Muscle layer of duodenum (tissue), 2 donors: ENCODE data around the gene KMT2B.
"Not testable (repeated sequence)": the region's sequence is repeated elsewhere in the genome, so short reads cannot be mapped to it uniquely, and the experiment has no call there.

Source experiments
- H3K27ac ChIP-seq: one replicate; pipeline ENCODE4 v1.7.0; 2013; ENCODE audit warnings: mild to moderate bottlenecking, low read length
- H3K27me3 ChIP-seq: one replicate; pipeline ENCODE4 v1.7.0; 2013; ENCODE audit warnings: low read depth, mild to moderate bottlenecking, control low read depth, low read length
- H3K36me3 ChIP-seq, 2 donors: one replicate each; pipeline ENCODE4 v1.7.0; 2013; ENCODE audit warnings: low read length in 2 of 2, control low read depth in 1 of 2, mild to moderate bottlenecking in 1 of 2; ENCODE audit not compliant: insufficient read depth in 2 of 2, control insufficient read depth in 1 of 2
- H3K4me1 ChIP-seq, 2 donors: one replicate each; pipeline ENCODE4 v1.7.0; 2013; ENCODE audit warnings: low read length in 2 of 2, mild to moderate bottlenecking in 2 of 2, control low read depth in 1 of 2, moderate library complexity in 1 of 2; ENCODE audit not compliant: insufficient read depth in 2 of 2, control insufficient read depth in 1 of 2
- H3K4me3 ChIP-seq, 2 donors: one replicate each; pipeline ENCODE4 v1.7.0; 2013; ENCODE audit warnings: low read length in 2 of 2, low read depth in 1 of 2, mild to moderate bottlenecking in 1 of 2
- H3K9me3 ChIP-seq, 2 donors: one replicate each; pipeline ENCODE4 v1.7.0; 2013; ENCODE audit warnings: low read length in 2 of 2, control low read depth in 1 of 2, mild to moderate bottlenecking in 1 of 2; ENCODE audit not compliant: control insufficient read depth in 1 of 2
- donor health status: healthy.

KMT2B gene

GRCh38 chr19:35772362-35772761 is 54.6 kb downstream of the KMT2B start:
- not testable (repeated sequence) for H3K27ac ChIP-seq, H3K27me3 ChIP-seq, H3K9me3 ChIP-seq, H3K4me3 ChIP-seq, H3K36me3 ChIP-seq
- peaks cover 4 to 20% of the 10 kb centered on the region in 2 donors for H3K4me1 ChIP-seq

- Histone ChIP-seq H3K36me3 (no peaks in the 10 kb centered on the region), H3K9me3 (no peaks in the 10 kb centered on the region), H3K27ac (no peak overlapping the region), H3K4me1 (peaks cover 4 to 14% of the 10 kb centered on the region in 2 donors), H3K27me3 (no peaks in the 10 kb centered on the region), H3K4me3 (no peak overlapping the region)
These were observed 55.4 kb downstream of the KMT2B start for GRCh38 chr19:35773020-35773806.

- Histone ChIP-seq H3K36me3 (no peaks in the 10 kb centered on the region), H3K4me3 (peak overlapping the region; percentile 66)
These were observed 56.7 kb downstream of the KMT2B start for GRCh38 chr19:35774274-35775045.

GRCh38 chr19:35775046-35775297 is 57.2 kb downstream of the KMT2B start:
- no peaks in the 10 kb centered on the region for H3K36me3 ChIP-seq
- H3K9me3 ChIP-seq = no peaks in the 10 kb centered on the region
- H3K27me3 ChIP-seq = no peaks in the 10 kb centered on the region
- peak overlapping the region; percentile 66 for H3K4me3 ChIP-seq
- no peak overlapping the region for H3K27ac ChIP-seq
- peaks cover 4 to 13% of the 10 kb centered on the region in 2 donors for H3K4me1 ChIP-seq

More at GRCh38 chr19:35774274-35775045, 56.7 kb downstream of the KMT2B start:
- Histone ChIP-seq H3K4me1 (peaks cover 4 to 13% of the 10 kb centered on the region in 2 donors), H3K27ac (no peak overlapping the region), H3K27me3 (no peaks in the 10 kb centered on the region), H3K9me3 (no peaks in the 10 kb centered on the region)

GRCh38 chr19:35775298-35776101 is 57.7 kb downstream of the KMT2B start, which contains the start of gene ARHGAP33:
Gene ARHGAP33 (plus strand): TSS chr19:35775564. CDS start chr19:35775659, 95 bp downstream.
- H3K36me3 ChIP-seq = no peaks in the 10 kb centered on the region
- H3K27me3 ChIP-seq = no peaks in the 10 kb centered on the region
- H3K9me3 ChIP-seq = no peaks in the 10 kb centered on the region
- no peak within 1 kb of the TSS for H3K27ac ChIP-seq
- peaks cover 4 to 13% of the 10 kb centered on the region in 2 donors for H3K4me1 ChIP-seq
- peak within 1 kb of the TSS; percentile 66 for H3K4me3 ChIP-seq

GRCh38 chr19:35776102-35776788 is 58.4 kb downstream of the KMT2B start:
- H3K27me3 ChIP-seq = no peaks in the 10 kb centered on the region
- peaks cover 4 to 13% of the 10 kb centered on the region in 2 donors for H3K4me1 ChIP-seq
- H3K36me3 ChIP-seq = no peaks in the 10 kb centered on the region
- H3K9me3 ChIP-seq = no peaks in the 10 kb centered on the region
- H3K4me3 ChIP-seq = peak overlapping the region; percentile 39 to 66
- no peak overlapping the region for H3K27ac ChIP-seq

- Histone ChIP-seq H3K9me3 (no peaks in the 10 kb centered on the region), H3K36me3 (peaks cover 0 to 10% of the 10 kb centered on the region in 2 donors), H3K4me3 (no peak overlapping the region), H3K27ac (no peak overlapping the region), H3K4me1 (peaks cover 4 to 13% of the 10 kb centered on the region in 2 donors), H3K27me3 (no peaks in the 10 kb centered on the region)
These were observed 59.5 kb downstream of the KMT2B start for GRCh38 chr19:35777086-35777841.

- no peaks in the 10 kb centered on the region for H3K27me3 ChIP-seq
- no peak overlapping the region for H3K27ac ChIP-seq
- no peaks in the 10 kb centered on the region for H3K9me3 ChIP-seq
- H3K4me3 ChIP-seq = no peak overlapping the region
- H3K36me3 ChIP-seq = peaks cover 6 to 17% of the 10 kb centered on the region in 2 donors
- peaks cover 4 to 13% of the 10 kb centered on the region in 2 donors for H3K4me1 ChIP-seq
These were observed 60.2 kb downstream of the KMT2B start for GRCh38 chr19:35777961-35778360.

GRCh38 chr19:35779033-35779432 is 61.2 kb downstream of the KMT2B start:
- Histone ChIP-seq H3K36me3 (peaks cover 7 to 21% of the 10 kb centered on the region in 2 donors), H3K27ac (no peak overlapping the region), H3K4me3 (no peak overlapping the region), H3K9me3 (no peaks in the 10 kb centered on the region), H3K27me3 (no peaks in the 10 kb centered on the region), H3K4me1 (peaks cover 4 to 13% of the 10 kb centered on the region in 2 donors)

GRCh38 chr19:35780058-35780457 is 62.3 kb downstream of the KMT2B start:
- H3K4me1 ChIP-seq = peaks cover 0 to 8% of the 10 kb centered on the region in 2 donors
- no peak overlapping the region for H3K4me3 ChIP-seq
- H3K27me3 ChIP-seq = no peaks in the 10 kb centered on the region
- H3K27ac ChIP-seq = no peak overlapping the region
- H3K9me3 ChIP-seq = no peaks in the 10 kb centered on the region
- H3K36me3 ChIP-seq = peaks cover 7 to 24% of the 10 kb centered on the region in 2 donors
